Stimulated activated CD4-positive, alpha-beta T cell treated with anti-CD3 and anti-CD28 coated beads, Interleukin-12 subunit alpha, Interleukin-12 subunit beta, amount 100 ng/mL, for 4 hours (primary cell): ENCODE results near the gene PPP6R3.
"Not testable (repeated sequence)": the region's sequence is repeated elsewhere in the genome, so short reads cannot be mapped to it uniquely, and the experiment has no call there.

Experiments
- DNase-seq: peaks from one replicate; pipeline ENCODE4 v3.0.0-alpha.2; 2020

Gene PPP6R3

DNA sequence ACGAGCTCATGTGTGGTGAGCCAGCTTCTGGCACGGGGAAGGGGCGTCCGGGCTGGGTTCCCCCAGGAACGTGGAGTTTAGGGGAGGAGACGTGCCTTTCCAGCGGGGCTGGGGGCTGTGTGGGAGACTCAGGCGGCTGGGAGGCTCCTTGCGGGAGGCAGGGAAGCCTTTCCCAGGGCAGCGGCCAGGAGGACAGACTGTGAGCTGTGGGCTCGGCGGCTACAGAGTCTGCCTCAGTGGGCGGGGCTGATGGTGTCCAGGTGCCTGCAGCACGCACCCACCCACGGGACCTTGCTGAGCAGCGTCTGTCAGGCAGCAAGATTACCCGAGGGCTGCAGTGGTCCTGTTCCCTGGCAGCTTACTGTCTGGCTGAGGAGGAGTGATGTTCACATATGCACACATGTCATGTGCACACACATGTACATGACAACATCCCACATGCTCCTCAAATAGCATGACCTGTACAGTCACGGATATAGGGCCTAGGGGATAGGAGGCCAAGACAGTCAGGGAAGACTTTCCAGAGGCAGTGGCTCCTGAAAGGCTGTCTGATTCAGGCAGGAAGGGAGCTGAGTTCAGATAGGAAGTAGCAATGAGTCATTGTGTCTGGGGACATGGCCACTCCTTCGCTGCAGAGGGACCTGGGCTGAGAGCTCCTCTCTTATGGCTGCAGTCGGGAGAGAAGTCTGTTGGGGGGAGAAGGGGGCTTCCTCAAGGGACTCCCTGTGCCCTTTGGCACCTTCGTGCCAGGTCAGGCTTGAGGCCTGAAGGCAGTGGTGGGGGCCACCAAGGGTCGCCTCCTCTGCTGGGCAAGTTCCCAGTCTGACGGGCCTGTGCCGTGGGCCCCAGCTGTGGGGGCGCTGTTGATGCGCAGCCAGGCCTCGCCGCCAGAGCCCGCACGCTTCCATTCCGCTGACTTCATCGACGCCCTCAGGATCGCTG, 23.3 kb upstream of the PPP6R3 start:
- DNase-seq, result no peak

DNA sequence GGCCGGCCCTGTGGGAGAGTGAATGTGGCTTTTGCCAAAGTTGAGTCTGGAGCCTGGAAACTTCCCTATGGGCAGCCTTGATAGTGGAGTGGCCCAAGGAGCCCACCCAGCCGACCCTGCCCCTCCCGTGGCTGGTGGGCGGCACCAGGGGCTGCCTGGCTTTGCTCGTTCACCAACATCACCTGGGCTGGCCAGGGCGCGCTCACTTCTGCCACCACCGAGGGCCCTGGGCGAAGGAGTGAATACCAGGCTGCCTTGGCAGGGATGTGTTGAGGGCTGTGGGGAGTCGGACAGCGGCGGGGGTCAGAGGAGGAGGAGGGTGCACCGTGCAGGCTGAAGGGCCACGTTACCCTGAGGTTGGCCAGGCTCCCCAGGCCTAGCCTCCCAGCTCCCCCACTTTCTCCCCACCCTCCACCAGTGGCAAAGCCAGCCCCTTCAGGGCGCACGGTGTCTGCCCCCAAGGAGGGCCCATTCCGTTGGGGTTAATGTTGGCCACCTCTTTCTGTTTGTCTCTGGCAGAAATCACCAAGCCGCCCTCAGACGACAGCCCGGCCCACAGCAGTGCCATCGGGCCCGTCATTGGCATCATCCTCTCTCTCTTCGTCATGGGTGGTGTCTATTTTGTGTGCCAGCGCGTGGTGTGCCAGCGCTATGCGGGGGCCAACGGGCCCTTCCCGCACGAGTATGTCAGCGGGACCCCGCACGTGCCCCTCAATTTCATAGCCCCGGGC, 22.5 kb upstream of the PPP6R3 start:
- DNase-seq, result no peak

DNA sequence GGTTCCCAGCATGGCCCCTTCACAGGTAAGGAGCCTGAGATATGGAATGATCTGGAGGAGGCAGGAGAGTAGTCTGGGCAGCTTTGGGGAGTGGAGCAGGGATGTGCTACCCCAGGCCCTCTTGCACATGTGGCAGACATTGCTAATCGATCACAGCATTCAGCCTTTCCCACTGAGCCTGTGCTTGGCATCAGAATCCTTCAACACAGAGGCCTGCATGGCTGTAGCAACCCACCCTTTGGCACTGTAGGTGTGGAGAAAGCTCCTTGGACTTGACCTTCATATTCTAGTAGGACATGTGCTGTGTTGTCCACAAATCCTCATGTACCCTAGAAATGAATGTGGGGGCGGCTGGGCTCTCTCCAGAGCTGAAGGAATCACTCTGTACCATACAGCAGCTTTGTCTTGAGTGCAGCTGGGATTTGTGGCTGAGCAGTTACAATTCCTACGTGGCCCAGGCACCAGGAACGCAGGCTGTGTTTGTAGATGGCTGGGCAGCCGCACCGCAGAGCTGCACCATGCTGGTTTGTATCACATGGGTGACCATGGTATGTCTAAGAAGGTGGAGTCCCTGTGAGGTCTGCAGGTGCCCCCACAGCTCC, 21.8 kb upstream of the PPP6R3 start:
- DNase-seq, result no peak

DNA sequence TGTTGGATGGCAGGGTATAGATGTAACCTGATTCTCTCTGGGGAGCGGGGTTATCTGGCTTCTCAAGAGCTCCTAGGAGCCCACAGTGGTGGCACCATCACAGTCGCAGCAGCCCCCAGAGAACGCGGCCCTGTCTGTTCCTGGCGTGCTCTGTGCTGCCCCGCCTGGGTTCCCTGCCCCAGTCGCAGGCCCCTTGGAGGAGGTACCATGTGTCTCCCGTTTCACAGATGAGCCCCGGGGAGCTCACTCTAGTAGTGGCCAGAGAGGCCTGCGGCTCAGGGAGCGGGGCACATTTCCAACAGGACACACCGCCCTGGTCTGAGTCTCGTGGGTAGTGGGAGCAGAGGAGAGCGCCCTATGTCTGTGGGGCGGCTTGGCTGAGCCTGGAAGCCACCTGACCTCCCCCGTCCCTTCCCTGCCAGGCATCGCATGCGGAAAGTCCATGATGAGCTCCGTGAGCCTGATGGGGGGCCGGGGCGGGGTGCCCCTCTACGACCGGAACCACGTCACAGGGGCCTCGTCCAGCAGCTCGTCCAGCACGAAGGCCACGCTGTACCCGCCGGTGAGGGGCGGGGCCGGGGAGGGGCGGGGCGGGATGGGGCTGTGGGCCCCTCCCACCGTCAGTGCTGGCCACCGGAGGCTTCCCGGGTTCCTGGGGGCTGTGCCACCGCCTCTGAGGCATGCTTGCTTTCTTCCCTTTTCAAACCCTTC, 21.0 kb upstream of the PPP6R3 start:
- DNase-seq, result no peak

DNA sequence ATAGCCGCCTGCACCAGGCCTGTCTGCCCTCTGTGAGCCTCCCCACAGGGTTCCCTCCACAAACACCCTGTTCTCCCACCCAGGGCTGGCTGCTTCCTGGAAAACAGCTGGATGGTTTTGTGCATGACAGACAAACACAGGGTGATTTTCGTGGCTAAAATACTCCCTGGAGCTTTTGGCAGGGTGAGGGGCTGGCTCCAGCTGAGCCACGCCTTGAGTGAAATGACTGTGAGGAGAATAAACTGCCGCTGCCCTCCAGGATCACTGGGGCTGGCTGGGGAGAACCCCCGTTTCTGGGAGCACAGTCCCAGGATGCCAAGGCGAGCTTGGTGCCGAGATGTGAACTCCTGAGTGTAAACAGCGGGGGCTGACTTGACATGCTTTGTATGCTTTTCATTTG, 20.3 kb upstream of the PPP6R3 start:
- DNase-seq, result no peak

DNA sequence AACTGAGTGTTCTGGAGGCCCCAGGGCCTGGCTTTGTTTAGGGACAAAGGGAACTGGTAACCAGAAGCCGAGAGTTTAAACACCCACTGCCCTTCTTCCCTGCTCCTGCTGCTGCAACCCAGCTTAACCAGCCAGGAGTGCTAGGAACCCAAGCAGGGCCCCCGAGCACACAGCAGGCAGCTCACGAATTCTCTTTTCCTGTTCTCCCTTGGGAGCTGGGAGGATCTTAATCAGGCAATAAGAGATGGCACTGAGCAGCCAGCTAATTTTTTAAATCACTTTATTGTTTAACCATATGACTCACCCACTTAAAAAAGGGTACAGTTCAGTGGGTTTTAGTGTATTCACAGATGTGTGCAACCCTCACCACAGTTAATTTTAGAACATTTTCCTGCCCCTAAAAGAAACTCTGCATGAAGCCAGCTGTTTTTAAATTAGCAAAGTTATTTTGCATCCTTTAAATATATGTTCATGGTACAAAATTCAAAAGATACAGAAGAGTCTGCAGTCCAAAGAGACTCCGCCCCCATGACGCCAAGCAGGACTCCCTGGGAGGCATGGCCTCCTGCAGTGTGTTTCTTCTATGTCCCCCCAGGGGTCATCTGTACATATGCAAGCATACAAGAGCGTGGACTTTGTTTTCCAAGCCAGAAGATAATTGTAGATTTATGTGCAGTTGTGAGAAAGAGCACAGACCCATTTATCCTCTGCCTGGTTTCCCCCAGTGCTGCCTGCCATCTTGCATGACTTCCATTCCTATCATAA, 18.9 kb upstream of the PPP6R3 start:
- DNase-seq, result no peak

DNA sequence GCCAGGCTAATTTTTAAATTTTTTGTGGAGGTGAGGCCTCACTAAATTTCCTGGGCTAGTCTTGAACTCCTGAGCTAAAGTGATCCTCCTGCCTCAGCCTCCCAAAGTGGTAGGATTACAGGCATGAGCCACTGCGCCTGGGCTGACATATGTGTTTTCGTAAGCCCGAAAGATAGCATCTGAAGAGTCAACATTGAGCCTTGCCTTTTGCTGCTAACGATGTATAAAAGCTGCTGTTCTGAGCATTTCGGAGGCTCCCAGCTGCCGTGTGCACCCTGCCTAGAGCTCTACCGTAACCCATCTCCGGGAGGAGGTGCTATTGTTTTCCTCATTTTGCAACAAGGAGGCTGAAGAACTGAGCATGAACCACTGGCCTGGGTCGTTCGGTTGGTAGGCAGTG, 18.1 kb upstream of the PPP6R3 start:
- no peak for DNase-seq

DNA sequence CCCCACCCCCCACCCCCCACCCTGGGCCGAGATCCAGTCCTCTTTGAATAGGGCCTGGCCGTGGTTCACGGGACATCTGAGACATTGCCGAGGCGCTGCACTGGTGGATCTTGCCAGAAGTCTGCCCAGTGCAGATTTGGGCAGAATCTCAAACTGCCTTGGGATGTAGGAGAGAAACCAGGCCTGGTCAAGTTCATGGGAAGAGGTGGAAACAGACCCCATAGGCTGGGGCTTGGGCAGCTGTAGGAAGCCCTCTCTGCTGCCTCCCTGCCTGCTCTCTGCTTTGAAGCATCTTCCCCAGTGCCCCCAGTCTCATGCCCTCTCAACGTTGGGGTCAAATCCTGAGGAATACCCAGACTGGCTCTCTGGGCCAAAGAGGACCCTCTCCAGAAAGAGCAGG, 16.0 kb upstream of the PPP6R3 start:
- no peak for DNase-seq

DNA sequence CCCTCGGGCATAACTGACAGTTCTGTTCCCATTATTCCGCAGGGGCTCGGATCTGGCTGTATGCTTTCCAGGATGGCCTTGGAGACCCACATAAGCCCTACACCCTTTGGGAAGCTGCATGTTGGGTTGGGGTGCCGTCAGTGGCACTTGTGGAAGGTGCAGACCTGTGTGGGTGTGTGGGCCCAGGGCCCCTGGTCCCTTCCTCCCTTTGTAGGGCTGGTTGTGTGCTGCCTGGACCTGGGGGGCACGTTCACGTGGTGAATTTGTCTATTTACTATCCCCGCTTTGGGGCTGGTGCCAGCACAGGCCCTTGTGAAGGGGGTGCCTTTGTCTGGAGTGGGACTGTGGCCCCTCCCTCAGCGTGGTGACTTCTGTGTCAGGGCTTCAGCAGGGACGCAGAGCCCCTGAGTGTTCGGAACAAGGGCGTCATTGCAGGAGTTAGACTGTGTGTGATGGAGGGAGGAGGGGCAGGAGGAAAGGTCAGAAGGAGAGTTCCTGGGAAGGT, 15.0 kb upstream of the PPP6R3 start:
- no peak for DNase-seq

DNA sequence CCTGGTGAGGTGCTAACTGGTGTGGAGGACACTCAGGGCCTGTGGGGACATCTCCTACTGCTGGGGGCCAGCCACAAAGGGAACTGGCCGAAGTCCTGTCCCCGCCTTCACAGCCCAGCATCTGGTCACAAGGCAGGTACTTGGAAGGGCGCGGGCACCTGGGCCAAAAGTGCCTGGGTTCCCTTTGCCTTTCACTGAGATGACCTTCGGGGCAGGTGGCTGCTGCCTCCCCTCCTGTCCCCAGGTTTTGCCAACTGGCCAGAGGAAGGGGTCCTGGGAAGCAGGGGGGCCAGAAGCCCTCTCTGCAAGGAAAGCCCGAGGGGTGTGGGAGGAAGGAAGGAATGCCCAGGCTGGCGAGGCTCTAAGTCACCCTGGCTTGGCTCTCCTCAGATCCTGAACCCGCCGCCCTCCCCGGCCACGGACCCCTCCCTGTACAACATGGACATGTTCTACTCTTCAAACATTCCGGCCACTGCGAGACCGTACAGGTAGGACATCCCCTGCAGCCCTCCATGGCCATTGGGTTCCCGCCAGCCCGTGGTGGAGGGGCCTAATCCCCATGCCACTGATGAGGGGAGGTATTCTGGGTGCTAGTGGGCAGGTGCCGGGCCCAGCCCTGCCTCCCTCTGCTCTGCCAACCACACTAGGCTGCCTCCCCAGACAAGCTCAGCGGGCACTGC, 14.4 kb upstream of the PPP6R3 start:
- no peak for DNase-seq

DNA sequence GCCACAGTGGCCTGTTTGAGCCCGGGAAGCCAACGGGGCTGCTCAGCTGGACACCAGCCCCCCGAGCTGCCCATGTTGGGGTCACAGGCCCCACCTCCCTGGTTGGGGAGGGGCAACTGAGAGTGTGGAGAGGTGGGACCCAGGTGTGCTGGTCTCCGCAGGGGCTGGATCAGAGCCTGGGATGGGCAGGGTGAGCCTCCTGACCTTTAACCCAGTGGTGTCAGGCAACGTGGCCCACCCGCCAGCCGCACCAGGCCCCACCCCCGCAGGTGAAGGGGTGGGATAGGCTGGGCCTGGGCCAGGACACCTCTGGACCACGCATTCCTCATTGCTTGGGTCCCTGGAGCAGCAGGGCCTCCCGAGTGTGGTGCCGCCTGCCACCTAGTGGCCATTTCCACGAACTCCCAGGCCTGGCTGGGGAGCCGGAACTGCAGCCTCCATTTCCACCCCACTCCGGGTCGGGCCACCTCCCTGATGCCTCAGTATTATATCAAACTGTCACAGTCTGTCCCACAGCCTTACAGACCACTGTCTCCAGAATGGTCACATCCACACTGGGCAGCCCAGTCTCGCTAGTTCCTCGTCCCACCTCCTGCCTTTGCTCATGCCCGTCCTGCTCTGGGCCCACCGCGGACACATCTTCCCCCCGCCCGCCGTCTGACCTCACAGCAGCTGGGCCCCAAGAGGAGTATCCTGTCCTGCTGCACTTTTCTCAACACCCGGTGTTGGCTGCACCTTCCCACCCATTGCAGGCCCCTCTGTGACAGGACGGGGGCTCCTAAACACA, 13.3 kb upstream of the PPP6R3 start:
- DNase-seq, result peak; percentile 75

DNA sequence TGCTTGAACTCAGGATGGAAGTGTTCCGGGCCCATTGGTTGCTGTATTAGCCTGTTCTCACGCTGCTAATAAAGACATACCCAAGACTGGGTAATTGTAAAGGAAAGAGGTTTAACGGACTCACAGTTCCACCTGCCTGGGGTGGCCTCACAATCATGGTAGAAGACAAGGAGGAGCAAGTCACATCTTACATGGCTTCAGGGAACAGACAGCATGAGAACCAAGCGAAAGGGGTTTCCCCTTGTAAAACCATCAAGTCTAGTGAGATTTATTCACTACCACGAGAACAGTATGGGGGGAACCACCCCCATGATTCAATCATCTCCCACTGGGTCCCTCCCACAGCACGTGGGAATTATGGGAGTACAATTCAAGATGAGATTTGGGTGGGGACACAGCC, 12.6 kb upstream of the PPP6R3 start:
- DNase-seq, result not testable (repeated sequence)

DNA sequence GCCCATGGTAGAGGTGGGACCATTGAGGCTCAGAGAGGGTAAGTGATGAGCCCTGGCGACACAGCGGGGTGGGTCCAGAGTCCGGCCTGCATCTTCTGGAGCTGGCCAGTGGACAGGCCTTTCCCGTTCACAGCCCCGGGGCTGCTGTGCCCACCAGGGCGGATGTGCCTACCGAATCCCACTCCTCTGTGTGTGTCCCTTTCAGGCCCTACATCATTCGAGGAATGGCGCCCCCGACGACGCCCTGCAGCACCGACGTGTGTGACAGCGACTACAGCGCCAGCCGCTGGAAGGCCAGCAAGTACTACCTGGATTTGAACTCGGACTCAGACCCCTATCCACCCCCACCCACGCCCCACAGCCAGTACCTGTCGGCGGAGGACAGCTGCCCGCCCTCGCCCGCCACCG, 11.9 kb upstream of the PPP6R3 start:
- no peak for DNase-seq

DNA sequence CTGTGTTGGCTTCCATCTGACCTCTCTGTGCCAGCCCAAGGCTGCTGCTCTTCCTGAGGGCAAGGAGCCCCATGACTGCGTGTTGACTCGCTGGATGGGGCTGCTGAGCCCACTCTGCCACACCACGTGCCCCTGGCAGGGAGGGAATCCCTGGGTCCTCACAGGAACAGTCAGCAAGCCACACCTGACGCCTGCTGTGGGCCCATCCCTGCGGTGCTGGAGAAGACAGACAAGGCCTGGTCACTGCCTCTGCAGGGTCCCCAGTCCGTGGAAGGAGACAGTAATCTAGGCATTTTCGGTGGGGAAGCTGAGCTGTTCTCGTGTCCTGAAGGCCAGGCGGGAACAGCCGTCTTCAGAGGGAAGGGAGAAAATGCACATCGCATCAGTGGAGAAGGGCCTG, 10.6 kb upstream of the PPP6R3 start:
- DNase-seq, result no peak

DNA sequence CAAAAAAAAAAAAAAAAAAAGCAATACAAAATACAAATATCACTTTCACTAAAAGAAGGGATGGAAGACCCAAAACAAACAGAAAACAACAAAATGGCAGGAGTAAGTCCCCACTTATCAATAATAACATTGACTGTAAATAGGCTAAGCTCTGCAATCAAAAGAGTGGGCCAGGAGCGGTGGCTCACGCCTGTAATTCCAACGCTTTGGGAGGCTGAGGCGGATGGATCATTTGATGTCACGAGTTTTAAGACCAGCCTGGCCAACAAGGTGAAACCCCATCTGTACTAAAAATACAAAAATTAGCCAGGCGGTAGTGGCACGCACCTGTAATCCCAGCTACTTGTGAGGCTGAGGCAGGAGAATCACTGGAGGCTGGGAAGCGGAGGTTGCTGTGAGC, 9.8 kb upstream of the PPP6R3 start:
- no peak for DNase-seq

DNA sequence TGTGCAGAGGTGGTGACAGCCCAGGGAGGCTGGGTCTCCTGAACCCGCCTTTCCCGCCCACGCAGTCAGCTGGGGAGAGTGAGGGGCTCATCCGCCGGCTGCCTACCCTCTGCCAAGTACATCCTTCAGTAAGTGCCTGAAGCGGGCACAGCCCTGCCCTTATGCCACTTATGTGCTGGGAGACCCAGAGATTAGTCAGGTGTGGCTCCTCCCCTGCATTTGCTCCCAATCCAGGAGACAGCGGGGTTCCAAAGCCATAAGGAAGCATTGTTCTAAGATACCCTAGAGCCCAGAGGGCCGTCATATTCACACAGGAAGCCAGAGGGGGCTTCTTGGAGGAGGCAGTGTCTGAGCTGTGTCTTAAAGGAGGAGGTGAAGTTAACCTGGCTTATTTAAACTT, 5.8 kb upstream of the PPP6R3 start:
- DNase-seq, result no peak

DNA sequence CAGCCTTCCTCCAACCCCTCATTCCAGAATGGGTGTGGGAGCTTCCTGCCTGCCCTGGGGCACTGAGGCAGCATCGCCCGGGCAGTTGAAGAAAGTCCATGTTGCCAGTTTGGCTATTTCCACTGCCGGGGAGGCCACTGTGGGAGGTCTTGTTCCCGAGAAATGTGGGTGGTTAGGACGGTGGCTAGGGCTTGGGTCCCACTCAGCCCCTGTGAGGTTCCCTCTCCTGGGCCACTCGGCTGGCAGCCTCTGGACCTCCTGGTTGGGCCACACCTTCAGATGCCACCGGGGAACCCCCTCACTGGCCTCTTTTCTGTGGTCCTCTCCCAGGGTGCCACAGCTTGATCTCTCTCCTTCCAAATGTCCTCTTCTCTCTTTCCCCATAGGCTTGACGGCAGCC, 5.1 kb upstream of the PPP6R3 start:
- no peak for DNase-seq

DNA sequence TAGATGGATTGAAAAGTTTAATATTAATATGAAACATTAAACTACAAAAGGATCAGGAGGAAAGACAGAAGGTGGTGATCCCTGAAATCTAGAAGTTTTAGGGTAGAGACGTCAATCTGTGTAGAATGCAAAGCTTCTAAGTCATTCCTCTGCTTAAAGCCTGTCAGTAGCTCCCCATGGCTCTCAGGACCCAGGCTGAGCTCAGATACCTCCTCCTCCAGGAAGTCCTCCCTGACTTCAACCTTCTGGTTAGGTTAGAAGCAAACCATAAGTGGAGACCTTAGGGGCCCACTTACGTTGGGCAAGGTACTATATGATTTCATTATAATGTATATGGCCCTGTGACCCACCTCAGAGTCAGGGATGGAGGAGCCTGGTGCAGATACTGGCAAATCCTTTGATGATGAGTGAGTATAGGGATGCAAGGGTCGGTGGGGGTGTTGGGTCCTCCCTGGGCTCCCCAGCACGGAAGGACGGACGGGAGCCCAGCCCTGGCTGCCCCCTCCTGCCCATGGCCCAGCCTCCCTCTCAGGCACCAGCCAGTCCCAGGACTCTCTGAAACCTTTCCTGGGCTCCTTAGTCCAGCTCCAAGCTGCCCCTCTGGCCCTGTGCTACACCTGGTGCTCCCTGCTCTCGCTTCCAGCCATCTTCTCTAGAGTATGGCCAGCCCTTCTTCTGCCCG, 3.2 kb upstream of the PPP6R3 start:
- no peak for DNase-seq

DNA sequence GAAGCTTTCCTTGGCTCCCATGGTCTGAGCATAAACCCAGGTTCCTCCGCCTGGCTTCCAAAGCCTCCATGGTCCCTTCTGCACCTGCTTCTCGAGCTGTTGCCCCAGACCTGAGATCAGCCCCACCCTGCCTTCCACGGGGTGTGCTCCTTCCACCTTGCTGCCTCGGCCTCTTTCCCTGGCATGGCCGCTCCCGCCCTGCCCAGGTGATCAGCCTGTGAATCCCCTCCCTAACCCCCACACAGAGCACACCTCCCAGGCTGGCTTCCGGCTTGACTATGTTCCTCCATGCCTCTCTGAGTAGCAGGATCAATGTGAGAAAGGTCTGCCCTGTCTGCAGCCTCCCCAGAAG, 2.7 kb upstream of the PPP6R3 start:
- no peak for DNase-seq

DNA sequence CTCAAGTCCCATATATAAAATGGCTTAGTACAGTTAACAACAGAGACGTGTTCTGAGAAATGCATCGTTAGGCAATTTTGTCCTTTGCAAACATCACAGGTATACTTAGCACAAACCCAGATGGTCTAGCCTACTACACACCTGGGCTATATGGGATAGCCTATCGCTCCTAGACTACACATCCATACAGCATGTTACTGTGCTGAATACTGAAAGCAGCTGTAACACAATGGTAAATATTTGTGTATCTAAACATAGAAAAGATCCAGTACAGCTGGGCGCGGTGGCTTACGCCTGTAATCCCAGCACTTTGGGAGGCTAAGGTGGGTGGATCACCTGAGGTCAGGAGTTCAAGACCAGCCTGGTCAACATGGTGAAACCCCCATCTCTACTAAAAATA, 2.2 kb upstream of the PPP6R3 start:
- DNase-seq, result not testable (repeated sequence)
